EL (cell line): ENCODE results near the gene POTEG.
"Not testable (repeated sequence)": the region's sequence is repeated elsewhere in the genome, so short reads cannot be mapped to it uniquely, and the experiment has no call there.

ENCODE experiments used
- DNase-seq: peaks from one replicate; pipeline ENCODE4 v3.0.0-alpha.2; 2016

POTEG gene

GRCh38 chr14:19434241-19434640, at the start of gene POTEG:
TSS of gene POTEG (minus strand) at chr14:19434341. CDS start at chr14:19434289, 52 bp downstream.
- DNase-seq = not testable (repeated sequence)

GRCh38 chr14:19482093-19482492, 48.0 kb upstream of the POTEG start:
- DNase-seq = not testable (repeated sequence)

GRCh38 chr14:19481421-19481820, 47.3 kb upstream of the POTEG start:
- DNase-seq = not testable (repeated sequence)

GRCh38 chr14:19480491-19480890, 46.4 kb upstream of the POTEG start:
- not testable (repeated sequence) for DNase-seq

- DNase-seq = not testable (repeated sequence)
Observed at GRCh38 chr14:19445761-19446160, 11.6 kb upstream of the POTEG start.

- not testable (repeated sequence) for DNase-seq
Observed at GRCh38 chr14:19439826-19440225, 5.7 kb upstream of the POTEG start.

GRCh38 chr14:19439219-19439618, 5.1 kb upstream of the POTEG start:
- DNase-seq = not testable (repeated sequence)

- not testable (repeated sequence) for DNase-seq
Observed at GRCh38 chr14:19437126-19437443, 2.9 kb upstream of the POTEG start.

GRCh38 chr14:19436311-19437125, 2.4 kb upstream of the POTEG start:
- DNase-seq = not testable (repeated sequence)

GRCh38 chr14:19435852-19436251, 1.7 kb upstream of the POTEG start:
- DNase-seq = not testable (repeated sequence)

- not testable (repeated sequence) for DNase-seq
Observed at GRCh38 chr14:19434891-19435290, 750 bp upstream of the POTEG start.

- not testable (repeated sequence) for DNase-seq
Observed at GRCh38 chr14:19433765-19434164, 376 bp downstream of the POTEG start.

GRCh38 chr14:19408519-19408918, 25.6 kb downstream of the POTEG start:
- DNase-seq = not testable (repeated sequence)

- not testable (repeated sequence) for DNase-seq
Observed at GRCh38 chr14:19402097-19402496, 32.0 kb downstream of the POTEG start.

- not testable (repeated sequence) for DNase-seq
Observed at GRCh38 chr14:19394727-19395126, 39.4 kb downstream of the POTEG start.

- not testable (repeated sequence) for DNase-seq
Observed at GRCh38 chr14:19390230-19390629, 43.9 kb downstream of the POTEG start.

- DNase-seq = not testable (repeated sequence)
Observed at GRCh38 chr14:19388741-19389140, 45.4 kb downstream of the POTEG start.

- DNase-seq = not testable (repeated sequence)
Observed at GRCh38 chr14:19386996-19387395, 47.1 kb downstream of the POTEG start.

- DNase-seq = not testable (repeated sequence)
Observed at GRCh38 chr14:19386309-19386708, 47.8 kb downstream of the POTEG start.

GRCh38 chr14:19384088-19384781, 49.9 kb downstream of the POTEG start:
- DNase-seq = not testable (repeated sequence)

GRCh38 chr14:19383008-19383584, 51.0 kb downstream of the POTEG start:
- DNase-seq = not testable (repeated sequence)

GRCh38 chr14:19380137-19380536, 54.0 kb downstream of the POTEG start:
- not testable (repeated sequence) for DNase-seq

GRCh38 chr14:19374451-19374903, 59.7 kb downstream of the POTEG start:
- not testable (repeated sequence) for DNase-seq
